Gastrocnemius medialis (tissue), 4 donors: Measurements from ENCODE around the gene RBP7.

Experiments used
- CTCF ChIP-seq, 5 experiments: fragments of 450-650 bp in 3 of 5; fragments of 200-600 bp in 2 of 5; sonication (generic) in 2 of 5; IDR thresholded peaks in 4 of 5; conservative IDR thresholded peaks in 1 of 5; 1 replicate in 4 of 5; 2 replicates in 1 of 5; pipeline ENCODE4 v1.5.1; 2016 to 2019; ENCODE audit warnings: antibody characterized with exemption in 5 of 5, mild to moderate bottlenecking in 3 of 5, moderate library complexity in 3 of 5
- POLR2A ChIP-seq, 2 donors: fragments of 450-650 bp; IDR thresholded peaks; one replicate each; pipeline ENCODE4 v1.6.1; 2017; ENCODE audit warnings: antibody characterized with exemption in 2 of 2, mild to moderate bottlenecking in 2 of 2, moderate library complexity in 2 of 2

- TF ChIP-seq CTCF (IDR thresholded peaks at IDR 0.05 in 4 of 5, conservative IDR thresholded peaks at IDR 0.05 in 1 of 5) (no peak), POLR2A (IDR thresholded peaks at IDR 0.05) (no peak)
Observed at GRCh38 chr1:10056599-10056987, 59.6 kb downstream of the RBP7 start.
